Parathyroid adenoma (tissue), 2 donors: ENCODE results near the gene CDH8.

Source experiments
- H2AFZ ChIP-seq: fragments of 300-600 bp; sonication (generic); one replicate; pipeline ENCODE4 v1.7.0; 2017; ENCODE audit warnings: antibody characterized with exemption, mild to moderate bottlenecking
- H3K27ac ChIP-seq: fragments of 300-600 bp; sonication (generic); one replicate; pipeline ENCODE4 v1.7.0; 2017
- H3K27me3 ChIP-seq: fragments of 300-600 bp; sonication (generic); one replicate; pipeline ENCODE4 v1.7.0; 2017; ENCODE audit warnings: low read length; ENCODE audit not compliant: control insufficient read depth, insufficient read depth
- H3K36me3 ChIP-seq: fragments of 300-600 bp; sonication (generic); one replicate; pipeline ENCODE4 v1.7.0; 2017; ENCODE audit warnings: low read length; ENCODE audit not compliant: control insufficient read depth, insufficient read depth
- H3K4me1 ChIP-seq: fragments of 300-600 bp; sonication (generic); one replicate; pipeline ENCODE4 v1.7.0; 2017; ENCODE audit warnings: control low read depth
- H3K4me2 ChIP-seq: fragments of 300-600 bp; sonication (generic); one replicate; pipeline ENCODE4 v1.7.0; 2017; ENCODE audit warnings: low read length
- H3K4me3 ChIP-seq: fragments of 300-600 bp; sonication (generic); one replicate; pipeline ENCODE4 v1.7.0; 2017; ENCODE audit warnings: low read depth, low read length
- H3K79me2 ChIP-seq: fragments of 300-600 bp; sonication (generic); one replicate; pipeline ENCODE4 v1.7.0; 2017; ENCODE audit warnings: control low read depth
- H3K9ac ChIP-seq: fragments of 300-600 bp; sonication (generic); one replicate; pipeline ENCODE4 v1.7.0; 2017; ENCODE audit warnings: mild to moderate bottlenecking
- H3K9me3 ChIP-seq: fragments of 300-600 bp; sonication (generic); one replicate; pipeline ENCODE4 v1.7.0; 2017; ENCODE audit warnings: low read length; ENCODE audit not compliant: control insufficient read depth
- TF ChIP-seq, protein P1 (sequence below): fragments of 300-600 bp; sonication (generic); IDR thresholded peaks from one replicate; pipeline ENCODE4 v1.7.0; 2017; ENCODE audit warnings: antibody characterized with exemption, mild to moderate bottlenecking
- donor health status: primary hyperparathyroidism.

The CDH8 gene

GRCh38 chr16:61611847-61612491 lies 424.3 kb downstream of the CDH8 start:
- H3K4me3 ChIP-seq: no peak overlapping the region
- H3K27me3 ChIP-seq: no peaks in the 10 kb centered on the region
- H3K36me3 ChIP-seq: no peaks in the 10 kb centered on the region
- H3K9me3 ChIP-seq: no peaks in the 10 kb centered on the region
- no peaks in the 10 kb centered on the region for H3K79me2 ChIP-seq
- H3K27ac ChIP-seq: no peak overlapping the region
- H3K4me1 ChIP-seq: no peaks in the 10 kb centered on the region
- H2AFZ ChIP-seq: no peak overlapping the region
- TF ChIP-seq, protein P1, sequence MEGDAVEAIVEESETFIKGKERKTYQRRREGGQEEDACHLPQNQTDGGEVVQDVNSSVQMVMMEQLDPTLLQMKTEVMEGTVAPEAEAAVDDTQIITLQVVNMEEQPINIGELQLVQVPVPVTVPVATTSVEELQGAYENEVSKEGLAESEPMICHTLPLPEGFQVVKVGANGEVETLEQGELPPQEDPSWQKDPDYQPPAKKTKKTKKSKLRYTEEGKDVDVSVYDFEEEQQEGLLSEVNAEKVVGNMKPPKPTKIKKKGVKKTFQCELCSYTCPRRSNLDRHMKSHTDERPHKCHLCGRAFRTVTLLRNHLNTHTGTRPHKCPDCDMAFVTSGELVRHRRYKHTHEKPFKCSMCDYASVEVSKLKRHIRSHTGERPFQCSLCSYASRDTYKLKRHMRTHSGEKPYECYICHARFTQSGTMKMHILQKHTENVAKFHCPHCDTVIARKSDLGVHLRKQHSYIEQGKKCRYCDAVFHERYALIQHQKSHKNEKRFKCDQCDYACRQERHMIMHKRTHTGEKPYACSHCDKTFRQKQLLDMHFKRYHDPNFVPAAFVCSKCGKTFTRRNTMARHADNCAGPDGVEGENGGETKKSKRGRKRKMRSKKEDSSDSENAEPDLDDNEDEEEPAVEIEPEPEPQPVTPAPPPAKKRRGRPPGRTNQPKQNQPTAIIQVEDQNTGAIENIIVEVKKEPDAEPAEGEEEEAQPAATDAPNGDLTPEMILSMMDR: no peak
- no peak overlapping the region for H3K9ac ChIP-seq
- H3K4me2 ChIP-seq: no peak overlapping the region

- H3K27ac ChIP-seq: no peak overlapping the region
- H3K79me2 ChIP-seq: no peaks in the 10 kb centered on the region
- no peaks in the 10 kb centered on the region for H3K36me3 ChIP-seq
- H3K4me3 ChIP-seq: no peak overlapping the region
- no peaks in the 10 kb centered on the region for H3K4me1 ChIP-seq
- no peak overlapping the region for H2AFZ ChIP-seq
- no peaks in the 10 kb centered on the region for H3K9me3 ChIP-seq
- TF ChIP-seq, protein P1: no peak
- H3K9ac ChIP-seq: no peak overlapping the region
- no peaks in the 10 kb centered on the region for H3K27me3 ChIP-seq
- H3K4me2 ChIP-seq: no peak overlapping the region
Observed at GRCh38 chr16:61606581-61606980, 429.7 kb downstream of the CDH8 start.
